Activated T-helper 9 cell treated with anti-CD3 and anti-CD28 coated beads, Interleukin-2, amount 50 U/mL, for 16 hours (primary cell): ENCODE measurements around the gene AAK1.

Experiments
- DNase-seq: peaks from one replicate; pipeline ENCODE4 v3.0.0-alpha.2; 2020; ENCODE audit warnings: low read depth

Gene AAK1

DNA sequence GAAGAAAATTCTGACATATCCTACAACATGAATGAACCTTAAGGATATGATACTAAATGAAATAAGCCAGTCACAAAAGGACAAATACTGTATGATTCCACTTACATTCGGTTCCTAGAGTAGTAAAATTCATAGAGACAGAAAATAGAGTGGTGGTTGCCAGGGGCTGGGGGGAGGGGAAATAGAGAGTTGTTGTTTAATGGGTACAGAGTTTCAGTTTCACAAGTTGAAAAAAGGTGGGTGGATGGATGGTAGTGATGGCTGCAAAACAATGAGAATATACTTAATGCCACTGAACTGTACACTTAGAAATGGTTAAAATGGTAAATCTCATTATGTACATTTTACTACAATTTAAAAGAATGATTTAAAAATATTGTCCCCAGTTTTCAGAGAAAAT, 153.1 kb downstream of the AAK1 start:
- DNase-seq, result peak; percentile 5

DNA sequence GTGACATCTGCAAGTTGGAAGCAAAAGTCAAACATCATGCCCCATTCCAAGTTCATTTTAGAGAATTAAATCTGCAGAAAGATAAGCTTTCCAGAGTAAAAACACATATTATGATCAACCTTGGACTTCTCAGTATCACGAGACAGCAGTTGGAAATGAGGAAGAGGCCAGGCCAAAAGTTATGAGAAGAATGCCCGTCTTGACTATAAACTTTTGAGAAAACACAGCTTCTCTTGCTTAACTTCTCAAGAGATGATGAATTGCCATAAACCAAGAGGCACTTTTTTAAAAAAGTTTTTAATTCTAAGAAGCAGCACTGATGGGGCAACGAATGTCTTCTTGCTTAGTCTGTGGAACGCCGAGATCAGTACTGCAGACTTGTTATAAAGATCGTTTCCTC, 153.7 kb downstream of the AAK1 start:
- DNase-seq, result no peak

DNA sequence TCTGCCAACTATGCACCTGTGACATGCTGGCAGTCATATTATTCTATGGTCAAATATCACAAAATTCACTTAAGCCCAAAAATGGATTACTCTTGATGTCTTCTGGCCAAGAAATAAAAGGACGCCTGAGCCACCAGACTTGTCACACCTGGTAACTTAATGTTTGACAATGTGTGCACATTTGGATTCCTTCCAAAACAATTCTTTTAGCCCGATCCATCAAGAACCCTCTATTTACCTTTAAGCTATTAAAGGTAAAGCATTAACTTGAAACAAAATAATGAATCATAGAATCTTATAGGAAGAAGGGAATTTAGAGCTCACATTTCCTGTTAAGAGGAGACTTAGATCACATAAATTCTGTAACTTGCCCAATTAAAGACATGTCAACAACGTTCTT, 159.8 kb downstream of the AAK1 start:
- DNase-seq, result no peak

- no peak for DNase-seq
These were observed 160.5 kb downstream of the AAK1 start for GRCh38 chr2:69483024-69483423.

- no peak for DNase-seq
These were observed 161.1 kb downstream of the AAK1 start for GRCh38 chr2:69482471-69482870.

DNA sequence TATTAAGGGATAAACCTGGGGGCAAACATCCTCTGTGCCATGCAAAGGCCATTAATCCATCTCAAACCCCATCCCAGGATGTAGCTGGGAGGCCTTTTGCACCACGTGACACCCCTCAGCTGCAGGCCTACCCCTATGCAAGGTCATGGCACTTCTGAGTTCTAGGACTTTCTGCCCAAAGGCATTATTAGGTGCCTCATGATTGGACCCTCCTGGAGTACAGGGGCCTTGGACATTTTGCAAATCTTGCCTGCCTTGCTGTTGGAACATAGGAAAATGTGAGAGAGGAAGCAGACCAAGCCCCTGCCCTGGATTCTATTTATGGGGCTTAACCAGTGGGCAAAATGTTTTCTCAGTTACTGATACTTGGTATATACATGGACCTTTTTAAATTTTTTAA, 162.1 kb downstream of the AAK1 start:
- DNase-seq, result no peak

GRCh38 chr2:69477627-69478026, 165.9 kb downstream of the AAK1 start:
- no peak for DNase-seq

DNA sequence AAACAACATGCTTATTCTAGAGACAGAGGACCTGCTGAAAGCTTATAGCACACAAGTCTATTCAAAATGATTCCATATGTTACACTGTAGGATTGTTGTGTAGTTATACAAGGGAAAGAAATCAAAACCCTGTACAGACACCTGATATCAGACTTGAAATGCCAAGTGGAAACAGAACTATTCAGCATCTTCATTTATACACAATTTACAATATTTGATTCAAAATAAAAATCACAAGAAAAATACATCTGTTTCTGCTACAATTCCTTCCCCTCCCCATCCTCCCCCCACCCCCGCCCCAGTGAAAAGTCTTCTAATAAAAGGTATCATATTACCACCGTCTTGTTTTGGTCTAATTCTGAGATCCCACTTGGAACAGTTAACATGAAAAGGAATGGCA, 168.9 kb downstream of the AAK1 start:
- DNase-seq, result no peak

DNA sequence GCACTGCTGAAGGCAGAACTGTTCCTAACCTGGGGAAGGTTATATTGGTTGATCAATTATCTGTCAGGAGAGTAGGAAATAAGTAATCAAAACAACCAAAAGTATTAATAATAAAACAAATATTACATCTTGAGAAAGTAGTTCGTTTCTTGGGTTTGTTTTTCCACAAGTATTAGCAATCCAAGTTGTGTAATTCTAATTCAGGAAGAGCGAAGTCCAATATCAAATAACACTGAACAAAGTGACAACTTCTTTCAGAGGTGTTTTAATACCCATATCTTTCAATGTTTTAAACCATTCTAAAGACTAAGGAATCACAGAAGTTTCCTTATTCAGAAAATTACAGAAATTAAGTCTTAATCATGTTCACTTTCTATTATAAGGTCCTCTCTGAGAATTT, 171.7 kb downstream of the AAK1 start:
- DNase-seq, result no peak

GRCh38 chr2:69470911-69471310, 172.6 kb downstream of the AAK1 start:
- DNase-seq, result no peak

DNA sequence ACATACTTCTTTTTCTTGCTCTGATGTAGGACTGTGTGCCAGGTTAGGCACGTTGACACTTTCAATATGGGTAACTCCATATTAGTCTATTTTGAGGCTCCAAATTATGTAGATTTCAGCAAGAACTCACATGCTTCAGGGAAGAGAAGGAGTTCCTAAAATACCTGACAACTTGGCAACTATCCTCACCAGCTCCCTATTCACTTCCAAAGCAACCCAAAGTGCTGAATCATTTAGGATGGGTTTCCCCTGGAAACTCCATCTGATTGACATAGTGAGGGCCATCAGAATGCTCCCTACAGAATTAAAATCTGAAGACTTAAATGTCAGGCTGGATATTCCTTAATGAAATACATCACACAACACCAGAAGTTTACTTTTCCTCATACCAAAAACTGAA, 173.8 kb downstream of the AAK1 start:
- no peak for DNase-seq

GRCh38 chr2:69469375-69469774, 174.2 kb downstream of the AAK1 start:
- no peak for DNase-seq

- no peak for DNase-seq
These were observed 176.8 kb downstream of the AAK1 start for GRCh38 chr2:69466728-69467127.

- DNase-seq, result no peak
These were observed 177.8 kb downstream of the AAK1 start for GRCh38 chr2:69465513-69466456.

DNA sequence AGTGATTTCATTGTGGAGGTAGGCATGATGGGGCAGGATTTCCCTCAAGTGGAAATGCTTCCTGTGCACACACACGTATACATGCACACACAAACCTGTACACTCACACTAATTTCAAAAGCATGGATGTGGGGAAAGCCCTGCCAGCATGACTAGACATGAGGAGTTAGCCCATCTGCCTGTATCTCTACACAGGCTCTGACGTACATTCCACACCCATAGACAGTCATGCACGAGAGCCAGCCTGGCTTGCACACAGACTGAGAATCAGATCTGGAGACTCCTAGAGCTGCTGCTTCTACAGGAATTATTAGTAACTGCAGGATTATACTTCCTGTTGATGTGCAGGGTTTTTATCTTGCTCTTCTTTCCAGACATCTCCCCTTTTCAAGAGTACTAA, 179.0 kb downstream of the AAK1 start:
- DNase-seq, result no peak

GRCh38 chr2:69462780-69463179, 180.8 kb downstream of the AAK1 start:
- DNase-seq, result no peak

DNA sequence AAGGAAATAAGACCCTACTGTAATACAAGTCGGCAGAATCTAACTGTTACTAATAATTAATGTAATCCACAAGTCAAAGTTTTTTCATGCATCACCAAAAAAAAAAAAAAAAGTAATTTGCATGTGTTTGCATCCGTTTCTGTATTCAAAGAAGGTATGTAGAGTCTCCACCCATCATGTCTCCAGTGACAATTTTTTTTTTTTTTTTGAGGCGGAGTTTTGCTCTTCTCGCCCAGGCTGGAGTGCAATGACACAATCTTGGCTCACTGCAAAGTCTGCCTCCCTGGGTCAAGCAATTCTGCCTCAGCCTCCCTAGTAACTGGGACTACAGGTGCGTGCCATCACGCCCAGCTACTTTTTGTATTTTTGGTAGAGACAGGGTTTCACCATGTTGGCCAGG, 182.1 kb downstream of the AAK1 start:
- no peak for DNase-seq

DNA sequence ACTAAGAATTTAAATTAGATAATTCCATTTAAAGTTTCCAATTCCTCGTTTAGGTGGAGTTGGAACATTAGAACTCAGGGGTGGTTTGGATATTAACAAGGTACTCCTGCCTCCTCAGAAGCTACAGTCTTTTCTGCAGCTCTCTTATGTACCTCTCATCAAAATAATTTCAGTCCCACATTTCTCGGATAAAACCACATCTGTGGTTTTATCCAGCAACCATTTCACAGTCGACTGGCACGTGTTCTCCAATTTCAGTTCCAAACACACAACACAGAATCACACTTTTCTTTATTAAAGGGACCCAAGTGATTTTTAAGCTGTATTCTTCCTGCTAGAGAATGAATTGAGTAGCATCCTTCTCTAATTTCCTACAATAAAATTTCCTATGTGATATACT, 183.6 kb downstream of the AAK1 start:
- DNase-seq, result no peak

- DNase-seq, result no peak
These were observed 186.5 kb downstream of the AAK1 start for GRCh38 chr2:69456950-69457445.

DNA sequence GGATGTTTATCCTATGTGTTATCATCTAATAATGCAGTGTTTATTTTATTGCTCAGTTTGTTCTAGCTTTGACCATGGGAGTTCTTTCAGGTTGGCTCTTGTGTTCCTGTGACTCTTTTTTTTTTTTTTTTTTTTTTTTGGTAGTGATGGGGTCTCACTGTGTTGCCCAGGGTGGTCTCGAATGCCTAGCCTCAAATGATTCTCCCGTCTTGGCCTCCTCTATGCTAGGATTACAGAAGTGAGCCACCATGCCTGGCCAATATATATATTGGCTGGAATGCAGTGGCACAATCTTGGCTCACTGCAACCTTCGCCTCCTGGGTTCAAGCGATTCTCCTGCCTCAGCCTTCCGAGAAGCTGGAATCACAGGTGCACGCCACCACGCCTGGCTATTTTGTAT, 187.4 kb downstream of the AAK1 start:
- no peak for DNase-seq

GRCh38 chr2:69454976-69455375, 188.6 kb downstream of the AAK1 start:
- DNase-seq, result no peak

DNA sequence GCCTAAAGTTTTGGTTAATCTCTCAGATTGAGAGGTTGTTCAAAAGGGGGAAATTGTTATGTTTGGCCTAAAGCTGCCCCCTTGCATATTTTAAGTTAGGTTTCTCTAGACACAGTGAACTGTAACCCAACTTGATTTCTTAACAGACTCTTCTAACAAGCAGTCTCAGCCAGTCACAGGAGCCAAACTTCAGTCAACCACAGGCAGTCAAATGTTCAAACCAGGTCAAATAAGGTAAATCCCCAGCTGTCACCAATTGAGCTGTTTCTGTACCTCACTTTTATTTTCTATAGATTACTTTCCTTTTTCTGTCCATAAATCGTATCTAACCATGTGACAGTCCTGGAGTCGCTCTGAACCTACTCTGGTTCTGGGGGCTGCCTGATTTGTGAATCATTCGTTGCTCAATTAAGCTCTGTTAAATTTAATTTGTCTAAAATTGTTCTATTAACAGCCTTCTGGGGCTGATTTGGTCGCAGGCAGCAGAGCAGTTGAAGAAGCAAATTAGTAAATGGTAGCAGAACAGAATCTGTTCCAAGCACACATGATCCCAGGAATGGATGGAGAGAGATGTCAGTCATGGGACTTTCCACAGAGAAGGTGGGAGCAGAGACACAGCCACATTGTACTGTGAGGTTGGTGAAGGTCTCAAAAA, 189.9 kb downstream of the AAK1 start:
- no peak for DNase-seq

DNA sequence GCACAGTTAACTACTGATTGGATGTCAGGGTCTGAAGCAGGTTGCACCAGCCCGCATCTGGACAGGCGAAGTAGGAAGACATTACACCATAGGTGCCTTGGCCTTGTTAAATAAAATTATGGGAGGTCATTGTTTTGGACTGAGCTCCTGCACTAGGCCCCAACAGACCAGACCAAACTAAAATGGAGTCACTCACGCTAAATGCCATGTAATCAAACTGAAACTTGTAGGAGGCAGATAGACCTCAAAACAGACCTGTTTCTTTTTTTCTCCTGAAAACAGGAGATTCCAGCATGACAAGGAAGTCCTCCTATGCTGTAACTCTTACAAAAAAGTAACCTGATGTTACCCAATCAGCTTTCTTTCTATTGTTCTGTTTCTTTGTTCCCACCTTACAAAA, 190.9 kb downstream of the AAK1 start:
- no peak for DNase-seq
